Heart left ventricle (tissue), 13 donors: ENCODE data around the gene FKBP5.

Experiments used
- CTCF ChIP-seq, 12 donors: fragments of 200-600 bp; sonication (generic) in 4 of 12; IDR thresholded peaks; one replicate each; pipeline versions ENCODE4 v1.5.0 to v1.8.0; 2018 to 2022; ENCODE audit warnings: antibody characterized with exemption in 12 of 12, mild to moderate bottlenecking in 5 of 12
- POLR2A ChIP-seq, 2 donors: fragments of 450-650 bp; IDR thresholded peaks; one replicate each; pipeline ENCODE4 v1.6.1; 2017; ENCODE audit warnings: antibody characterized with exemption in 2 of 2, mild to moderate bottlenecking in 2 of 2, moderate library complexity in 2 of 2
- donor health status: ischemic (EF 13 %, LVEDD 7.1; RV severe dilation, severe dysfunction).
- donor health status: DM: no; HTN: yes; CAD: no.
- donor health status: DM: no; HTN: no; CAD: no.
- donor health status: ischemic (EF 25% LVEDD 6.9; RV normal size, moderate dysfunction).
- donor health status: ischemic (EF 25% LVEDD 5.7; RV mildly dilated, moderate dysfunction).
- donor health status: ischemic (EF 35%, LVEDD 5.7; RV mildly dilated, moderate dysfunction).
- donor health status: nonischemic (EF 11% LVEDD 7.7; RV severe dilation, severe dysfunction).
- donor health status: DM: yes; HTN: yes; CAD: no.
- donor health status: PGD.
- donor health status: ischemic (EF 29% LVEDD 5.4; RV normal size, mild dysfunction).
- donor health status: nonischemic (EF 23%, LVEDD 6.1; RV moderate dilation, normal function).

GRCh38 chr6:35624341-35625070 is 64.2 kb downstream of the FKBP5 start:
- TF ChIP-seq CTCF (IDR thresholded peaks at IDR 0.05): peak in 9 of 12 donors; percentile 14 to 41 (median 29)
- TF ChIP-seq POLR2A (IDR thresholded peaks at IDR 0.05): no peak
